GM21723 (cell line): ENCODE results near the gene TBRG4.

Experiments used
- ATAC-seq: cut with Tn5 transposase; IDR thresholded peaks from one replicate; pipeline ENCODE4 v1.9.1; 2021; ENCODE audit warnings: mild to moderate bottlenecking, moderate library complexity; ENCODE audit not compliant: unreplicated experiment

The TBRG4 gene

DNA sequence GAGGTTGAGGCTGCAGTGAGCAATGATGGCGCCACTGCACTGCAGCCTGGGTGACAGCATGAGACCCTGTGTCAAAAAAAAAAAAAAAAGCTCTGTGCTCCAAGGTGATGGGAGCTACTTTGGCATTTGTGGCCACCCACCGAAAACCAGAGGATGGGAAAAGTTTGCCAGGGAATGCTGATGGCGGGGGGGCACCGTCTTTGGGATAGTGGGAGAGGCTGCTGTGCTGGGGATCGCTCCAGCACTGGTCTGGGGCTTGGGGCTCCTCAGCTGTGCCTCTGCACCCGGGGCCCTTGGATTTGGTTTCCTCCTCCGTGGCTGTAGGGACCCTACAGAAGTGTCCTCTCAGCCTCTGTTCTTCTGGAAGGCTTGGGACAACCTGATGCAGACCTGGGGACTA, 34.4 kb upstream of the TBRG4 start:
- no peak for ATAC-seq

GRCh38 chr7:45143616-45144015, 32.1 kb upstream of the TBRG4 start:
- ATAC-seq, result no peak

DNA sequence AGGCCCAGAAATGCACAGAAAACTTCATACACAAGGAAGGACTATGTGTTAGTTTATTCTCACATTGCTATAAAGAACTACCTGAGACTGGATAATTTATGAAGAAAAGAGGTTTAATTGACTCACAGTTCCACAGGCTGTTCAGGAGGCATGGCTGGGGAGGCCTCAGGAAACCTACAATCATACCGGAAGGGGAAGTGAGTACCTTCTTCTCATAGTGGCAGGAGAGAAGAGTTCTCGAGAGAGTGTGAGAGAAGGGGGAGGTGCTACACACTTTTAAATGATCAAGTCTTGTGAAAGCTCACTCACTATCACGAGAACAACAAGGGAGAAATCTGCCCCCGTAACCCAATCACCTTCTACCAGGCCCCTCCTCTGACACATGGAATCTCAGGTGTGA, 29.3 kb upstream of the TBRG4 start:
- no peak for ATAC-seq

DNA sequence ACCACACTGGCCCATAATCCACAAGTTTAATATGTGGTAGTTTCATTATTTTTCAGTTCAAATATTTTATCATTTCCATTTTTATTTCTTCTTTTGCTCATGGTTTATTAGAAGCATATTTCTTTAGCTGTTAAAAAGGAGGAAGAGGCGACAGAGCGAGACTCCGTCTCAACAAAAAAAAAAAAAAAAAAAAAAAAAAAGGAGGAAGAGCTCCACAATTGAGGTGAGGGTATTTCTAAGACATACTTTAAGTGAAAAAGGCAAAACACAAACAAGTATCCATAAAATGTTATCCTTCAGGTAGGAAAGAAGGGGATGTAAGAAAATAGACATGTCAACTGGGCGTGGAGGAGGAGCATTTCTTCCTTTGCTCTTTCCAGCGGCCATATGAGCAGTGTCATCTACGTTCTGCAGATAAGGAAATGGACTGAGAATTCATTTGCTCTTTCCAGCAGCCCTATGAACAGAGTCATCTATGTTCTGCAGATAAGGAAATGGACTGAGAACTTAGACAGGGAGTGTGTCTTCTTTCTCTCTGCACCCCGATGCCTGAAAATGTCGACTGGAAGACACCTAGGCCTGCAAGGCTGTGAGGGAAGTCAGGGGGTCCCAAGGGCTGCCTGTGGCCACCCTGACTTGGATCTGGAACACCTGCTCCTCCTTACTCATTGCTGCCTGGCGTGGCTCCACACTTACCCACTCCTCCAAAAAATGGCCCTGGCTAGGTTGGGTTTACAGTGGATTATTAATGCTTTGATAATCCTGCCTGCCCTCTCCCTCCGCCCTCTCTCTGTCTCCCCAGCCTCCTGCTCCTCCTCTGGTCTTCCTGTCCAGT, 27.2 kb upstream of the TBRG4 start:
- ATAC-seq, result no peak

GRCh38 chr7:45136106-45137060, 24.9 kb upstream of the TBRG4 start:
- peak; percentile 65 for ATAC-seq

DNA sequence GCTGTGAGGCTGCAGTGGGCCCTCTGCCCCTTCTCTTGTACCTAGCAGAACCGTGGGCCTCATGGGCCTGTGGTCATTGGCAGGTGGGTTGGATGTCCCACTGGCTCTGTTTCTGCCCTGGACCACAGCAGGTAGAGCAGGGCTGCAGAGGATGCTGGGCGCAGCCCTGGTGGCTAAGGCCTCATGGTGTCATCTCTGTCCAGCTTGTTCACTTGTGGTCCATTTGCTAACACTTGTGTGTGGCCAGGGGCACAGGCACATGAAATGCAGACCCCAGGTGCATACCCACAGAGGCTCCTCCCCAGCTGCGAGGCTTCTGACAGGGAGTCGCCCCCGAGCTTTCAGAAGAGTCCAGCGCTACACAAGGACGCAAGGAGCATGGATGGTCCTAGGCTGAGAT, 22.4 kb upstream of the TBRG4 start:
- ATAC-seq, result no peak

DNA sequence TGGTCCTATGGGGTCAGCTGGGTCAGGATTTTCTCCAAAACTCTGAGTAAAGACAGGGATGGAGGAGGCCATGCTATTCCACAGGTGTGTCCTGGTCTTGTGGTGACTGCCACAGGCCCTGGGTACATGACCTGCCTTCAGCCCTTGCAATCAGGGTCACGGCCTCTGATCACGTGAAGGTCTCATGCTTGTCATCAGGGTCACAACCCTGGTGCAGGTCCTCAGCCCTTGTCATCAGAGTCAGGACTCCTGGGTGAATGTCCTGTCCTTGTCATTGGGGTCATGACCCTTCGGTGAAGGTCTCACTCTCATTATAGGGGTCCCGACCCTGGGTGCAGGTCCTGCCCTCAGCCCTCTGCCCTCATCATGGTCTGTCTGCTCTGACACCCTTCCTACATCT, 21.9 kb upstream of the TBRG4 start:
- ATAC-seq, result no peak

DNA sequence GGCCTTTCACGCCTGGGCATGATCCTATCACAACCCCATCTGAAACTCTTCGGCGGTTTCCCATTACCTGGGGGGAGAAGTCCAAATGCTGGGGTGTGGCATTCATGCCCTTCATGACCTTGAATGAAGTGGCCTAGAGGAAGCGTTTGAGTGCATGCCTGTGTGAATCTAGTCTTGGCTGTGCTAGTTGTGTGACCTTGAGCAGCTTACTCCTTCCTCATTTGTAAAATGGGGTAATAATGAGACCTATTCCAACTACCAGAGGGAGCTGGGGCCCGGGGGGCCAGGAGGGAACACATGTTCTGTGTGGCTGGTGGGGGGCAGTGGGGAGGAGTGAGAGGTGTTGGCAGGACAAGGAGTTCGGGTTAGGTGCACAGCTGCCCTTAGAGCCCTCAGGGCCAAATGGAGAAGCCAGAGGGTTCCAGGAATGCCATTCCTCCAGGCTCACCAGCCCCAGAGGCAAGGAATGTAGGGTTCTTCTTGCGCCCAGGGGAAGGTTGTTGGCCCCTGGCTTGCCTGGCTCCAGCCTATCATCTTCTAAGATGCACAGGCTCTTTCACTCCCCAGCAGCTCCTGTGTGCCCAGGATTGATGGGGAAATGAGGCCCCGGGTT, 21.3 kb upstream of the TBRG4 start:
- no peak for ATAC-seq

DNA sequence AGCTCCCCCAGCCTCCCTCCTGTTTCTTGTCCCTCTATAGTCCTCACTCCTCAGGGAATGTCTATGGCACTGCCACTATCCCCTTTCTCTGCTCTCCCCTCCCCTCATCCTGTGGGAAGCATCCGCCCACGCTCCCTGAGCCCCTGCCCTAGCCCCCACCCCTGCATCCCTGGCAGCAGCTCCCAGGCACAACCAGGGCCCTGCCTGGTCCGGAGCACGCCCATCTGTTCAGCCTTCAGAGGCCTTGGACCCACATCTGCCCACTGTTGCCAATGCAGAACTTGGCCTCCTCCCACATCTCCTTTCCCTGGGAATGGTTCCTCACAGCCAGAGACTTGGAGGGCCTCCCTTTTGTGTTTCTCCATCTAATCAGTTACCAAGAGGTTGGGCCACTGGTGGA, 20.4 kb upstream of the TBRG4 start:
- no peak for ATAC-seq

GRCh38 chr7:45130910-45131309, 19.4 kb upstream of the TBRG4 start:
- no peak for ATAC-seq

GRCh38 chr7:45129906-45130305, 18.4 kb upstream of the TBRG4 start:
- ATAC-seq, result no peak

DNA sequence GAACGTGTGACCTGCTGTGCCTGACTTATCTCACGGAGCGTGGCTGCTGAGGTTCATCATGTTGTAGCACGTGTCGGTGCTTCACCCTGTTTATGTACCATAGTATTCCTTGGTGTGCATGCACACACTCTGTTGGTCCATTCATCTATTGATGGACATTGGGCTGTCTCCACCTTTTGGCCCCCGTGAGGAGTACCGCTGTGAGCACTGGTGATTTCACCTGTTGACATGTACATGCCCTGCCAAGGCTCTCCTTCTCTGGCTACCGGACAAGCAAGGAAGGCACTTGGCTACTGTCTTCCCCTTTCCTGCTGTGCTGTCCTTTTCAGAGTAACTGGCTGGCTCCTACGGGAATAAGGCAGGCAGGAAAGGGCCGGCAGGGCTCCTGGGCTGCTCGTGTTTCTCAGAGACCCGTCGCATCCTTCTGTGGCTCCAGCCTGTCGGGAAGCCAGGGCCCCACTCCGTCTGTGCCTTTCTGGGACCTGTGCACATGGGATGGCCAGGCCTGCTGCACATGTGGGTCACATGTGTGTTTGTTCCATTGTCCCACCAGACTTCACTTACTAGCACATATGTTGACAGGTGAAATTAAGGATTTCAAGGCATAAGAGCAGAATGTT, 17.8 kb upstream of the TBRG4 start:
- no peak for ATAC-seq

GRCh38 chr7:45126920-45127319, 15.4 kb upstream of the TBRG4 start:
- no peak for ATAC-seq

DNA sequence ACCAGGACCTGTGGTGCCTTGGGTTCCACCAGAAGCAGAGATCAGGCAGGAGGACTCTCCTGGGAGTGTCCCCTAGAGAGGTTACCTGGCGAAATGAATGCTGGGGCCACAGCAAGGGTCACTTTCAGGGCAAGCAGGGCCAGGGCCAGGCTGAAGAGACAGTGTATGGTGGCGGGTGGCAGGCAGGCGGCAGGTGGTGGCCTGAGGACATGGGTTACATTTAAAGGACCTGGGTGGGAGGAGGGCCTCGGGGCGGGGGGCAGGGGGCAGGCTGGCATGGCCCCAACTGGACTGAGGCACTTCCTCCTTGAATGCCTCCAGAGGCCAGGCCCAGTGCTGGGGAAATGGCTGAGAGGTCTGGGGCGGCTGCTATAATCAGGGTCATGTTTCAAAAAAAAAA, 14.7 kb upstream of the TBRG4 start:
- ATAC-seq, result no peak

DNA sequence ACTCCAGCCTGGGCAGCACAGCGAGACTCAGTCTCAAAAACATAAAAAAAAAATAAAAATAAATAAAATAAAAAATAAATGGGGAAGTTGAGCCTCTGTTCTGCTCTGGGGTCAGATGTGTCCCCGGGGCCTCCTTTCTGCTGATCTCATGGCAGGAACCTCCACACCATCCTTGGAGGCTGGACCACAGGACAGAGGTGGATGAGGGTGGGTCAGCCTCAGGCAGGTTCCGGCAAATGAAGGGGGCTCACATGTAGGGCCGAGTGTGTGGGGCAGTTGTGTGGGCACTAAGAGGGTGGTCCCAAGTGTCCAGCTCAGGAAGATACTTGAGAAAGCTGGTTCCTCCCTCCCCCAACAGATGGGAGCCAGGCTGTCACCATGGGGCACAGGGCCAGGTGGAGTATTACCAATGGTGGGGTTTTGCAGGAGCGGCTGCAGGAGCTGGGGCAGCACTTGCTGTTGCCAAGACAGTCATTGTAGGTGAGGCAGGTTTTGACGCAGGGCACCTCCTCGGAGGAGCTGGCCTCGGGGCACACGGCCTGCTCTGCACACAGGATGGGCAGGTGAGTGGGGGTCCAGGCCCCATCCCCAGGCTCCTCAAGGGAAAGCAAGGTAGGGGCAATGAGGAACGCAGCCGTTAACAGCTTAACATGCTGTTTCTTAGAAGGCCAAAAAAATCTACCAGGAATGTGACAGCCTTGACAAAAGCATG, 13.9 kb upstream of the TBRG4 start:
- ATAC-seq, result no peak

DNA sequence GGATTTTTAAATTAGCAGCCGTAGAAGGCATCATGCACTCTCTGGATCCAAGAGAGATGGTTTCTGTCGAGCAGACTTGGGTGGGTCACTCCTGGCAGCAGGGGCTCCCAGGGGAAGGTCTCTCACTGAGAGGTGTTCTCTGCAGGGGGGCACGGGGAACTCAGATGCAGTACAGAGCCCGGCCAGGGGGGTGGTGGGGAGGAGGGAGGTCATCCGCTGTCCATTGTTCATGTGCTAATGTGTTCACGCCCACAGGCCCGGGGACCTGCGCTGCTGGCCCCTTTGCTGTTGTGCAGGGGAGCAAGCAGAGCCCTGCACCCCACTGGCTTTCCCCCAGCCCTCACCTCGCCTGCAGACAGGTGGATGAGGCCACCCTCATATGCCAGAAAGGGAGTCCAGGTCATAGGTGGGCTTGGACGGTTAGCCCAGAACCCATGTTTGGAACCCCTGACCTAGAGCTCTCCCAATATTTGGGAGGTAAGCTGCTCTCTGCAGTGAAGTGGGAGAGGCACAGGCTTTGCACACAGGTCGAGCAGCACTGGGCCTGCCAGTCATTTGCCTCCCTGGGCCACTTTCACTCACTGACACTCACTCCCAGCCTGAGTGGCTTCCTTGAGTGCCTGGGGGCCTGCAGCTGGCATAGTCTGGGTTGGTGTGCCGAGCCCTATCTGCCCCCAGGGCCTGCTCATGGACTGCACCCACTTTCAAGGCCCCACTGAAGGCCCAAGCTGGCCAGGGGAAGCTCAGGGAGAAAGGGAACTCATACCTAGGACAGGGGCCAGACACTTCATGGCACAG, 12.6 kb upstream of the TBRG4 start:
- ATAC-seq, result no peak

DNA sequence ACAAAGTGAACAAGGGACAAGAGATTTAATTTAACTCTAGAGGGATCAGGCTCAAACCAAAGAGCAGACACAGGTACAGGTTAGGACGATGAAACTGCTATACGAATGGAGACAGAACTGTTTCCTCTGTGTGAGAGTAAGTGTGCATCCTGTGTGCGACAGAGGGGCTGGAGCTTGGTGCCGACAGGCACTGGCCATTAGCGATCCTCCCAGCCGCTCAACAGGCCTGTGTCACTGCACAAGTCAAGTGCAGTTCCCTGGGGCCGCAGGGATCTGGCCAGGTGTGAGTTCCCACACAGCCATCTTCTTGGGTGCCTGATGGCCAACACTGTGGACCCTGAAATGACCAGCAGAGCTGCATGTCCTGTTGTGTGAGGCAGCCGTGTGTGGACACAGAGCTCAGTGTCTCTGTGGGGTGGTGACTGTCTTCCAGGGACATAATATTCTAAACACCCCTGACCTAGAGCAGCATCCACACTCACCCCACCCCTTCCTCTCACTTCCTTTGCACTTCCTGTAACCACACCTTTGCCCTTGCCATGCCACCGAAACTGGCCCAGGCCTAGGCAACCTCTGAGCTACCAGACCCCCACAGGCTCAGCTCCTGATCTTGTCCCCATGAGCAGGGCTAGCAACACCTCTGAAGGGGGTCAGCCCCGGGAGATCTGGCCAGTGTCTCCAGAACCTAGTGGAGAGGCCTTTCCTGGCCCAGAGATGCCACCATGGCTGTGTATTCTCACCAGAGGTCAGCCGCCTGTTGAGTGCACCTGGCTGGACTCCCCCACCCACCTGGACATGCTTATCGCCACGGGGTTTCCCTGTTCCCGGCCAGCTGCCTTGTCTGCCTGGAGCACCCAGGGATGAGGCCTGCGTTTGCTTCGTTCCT, 11.7 kb upstream of the TBRG4 start:
- ATAC-seq, result no peak

- ATAC-seq, result no peak
Observed at GRCh38 chr7:45119550-45119949, 8.1 kb upstream of the TBRG4 start.

- no peak for ATAC-seq
Observed at GRCh38 chr7:45118889-45119331, 7.4 kb upstream of the TBRG4 start.
